ENCODE measurements around the gene SEPTIN8.
A peak's percentile ranks its signal among the peaks of the same experiment; 100 is the strongest.

The SEPTIN8 gene

DNA sequence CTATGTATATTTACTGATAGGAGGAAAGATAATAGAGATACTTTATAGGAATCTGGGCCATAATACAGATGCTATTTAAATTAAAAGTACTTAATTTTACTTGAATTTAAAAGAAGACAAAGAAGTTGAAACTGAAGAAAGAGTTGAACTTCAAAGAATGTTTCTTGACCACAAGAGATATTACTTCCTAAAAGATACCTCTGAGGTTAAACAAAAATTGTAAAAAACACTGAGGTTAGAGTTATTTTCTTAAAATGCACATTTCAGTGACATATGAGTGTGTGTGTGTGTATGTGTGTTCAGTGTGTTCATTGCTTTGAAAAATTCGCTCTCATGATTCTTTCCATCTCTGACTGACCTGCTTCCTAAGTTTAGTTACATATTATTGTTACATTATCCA is 3.5 kb upstream of the SEPTIN8 start:
- DNase-seq (ENCODE audit: low read depth) = no peak
- H3K4me3 ChIP-seq (ENCODE audit: low read length) = no peak overlapping the region
- TF ChIP-seq, protein P1, sequence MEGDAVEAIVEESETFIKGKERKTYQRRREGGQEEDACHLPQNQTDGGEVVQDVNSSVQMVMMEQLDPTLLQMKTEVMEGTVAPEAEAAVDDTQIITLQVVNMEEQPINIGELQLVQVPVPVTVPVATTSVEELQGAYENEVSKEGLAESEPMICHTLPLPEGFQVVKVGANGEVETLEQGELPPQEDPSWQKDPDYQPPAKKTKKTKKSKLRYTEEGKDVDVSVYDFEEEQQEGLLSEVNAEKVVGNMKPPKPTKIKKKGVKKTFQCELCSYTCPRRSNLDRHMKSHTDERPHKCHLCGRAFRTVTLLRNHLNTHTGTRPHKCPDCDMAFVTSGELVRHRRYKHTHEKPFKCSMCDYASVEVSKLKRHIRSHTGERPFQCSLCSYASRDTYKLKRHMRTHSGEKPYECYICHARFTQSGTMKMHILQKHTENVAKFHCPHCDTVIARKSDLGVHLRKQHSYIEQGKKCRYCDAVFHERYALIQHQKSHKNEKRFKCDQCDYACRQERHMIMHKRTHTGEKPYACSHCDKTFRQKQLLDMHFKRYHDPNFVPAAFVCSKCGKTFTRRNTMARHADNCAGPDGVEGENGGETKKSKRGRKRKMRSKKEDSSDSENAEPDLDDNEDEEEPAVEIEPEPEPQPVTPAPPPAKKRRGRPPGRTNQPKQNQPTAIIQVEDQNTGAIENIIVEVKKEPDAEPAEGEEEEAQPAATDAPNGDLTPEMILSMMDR (conservative IDR thresholded peaks at IDR 0.05; ENCODE audit: low read length) = no peak

DNA sequence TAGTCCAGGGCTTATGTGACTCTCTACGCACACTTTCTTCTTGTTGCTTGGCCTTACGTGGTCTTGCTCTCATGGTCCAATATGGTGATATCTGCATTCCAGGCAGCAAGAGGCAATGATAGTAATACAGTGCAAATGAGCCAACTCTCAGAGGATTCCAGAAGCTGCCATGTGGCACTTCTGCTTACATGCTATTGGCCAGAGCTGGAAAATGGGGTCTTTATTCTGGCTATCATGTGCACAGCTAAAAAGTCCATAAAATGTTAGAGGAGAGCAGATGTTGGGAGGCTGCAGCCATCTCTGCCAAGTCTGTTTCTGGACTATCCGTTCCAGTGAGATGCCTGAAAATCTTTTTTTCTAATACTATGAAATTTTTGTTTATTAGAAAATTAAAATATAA is 2.9 kb upstream of the SEPTIN8 start:
- TF ChIP-seq, protein P1 (conservative IDR thresholded peaks at IDR 0.05; ENCODE audit: low read length) = no peak
- H3K4me3 ChIP-seq (ENCODE audit: low read length) = no peak overlapping the region
- DNase-seq (ENCODE audit: low read depth) = no peak

DNA sequence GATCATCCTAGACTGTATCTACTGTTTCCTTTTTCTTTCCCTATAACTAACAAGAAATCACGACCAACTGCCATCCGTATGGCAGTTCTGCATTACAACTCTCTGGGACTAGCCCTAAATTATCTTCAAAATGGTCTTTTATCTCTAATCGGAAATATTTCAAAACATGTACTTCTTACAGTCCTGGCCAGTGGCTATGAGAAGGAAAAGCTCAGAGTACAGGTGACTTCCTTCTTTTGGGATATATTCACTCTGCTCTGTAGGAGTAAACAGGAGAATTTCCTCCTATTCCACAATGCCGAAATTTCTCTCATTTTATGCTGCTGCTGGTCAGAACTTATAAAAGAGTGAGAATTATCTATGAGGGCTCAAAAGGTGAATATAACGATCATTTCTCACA is 1.8 kb upstream of the SEPTIN8 start:
- DNase-seq (ENCODE audit: low read depth) = no peak
- no peak overlapping the region for H3K4me3 ChIP-seq (ENCODE audit: low read length)
- TF ChIP-seq, protein P1 (conservative IDR thresholded peaks at IDR 0.05; ENCODE audit: low read length) = no peak

DNA sequence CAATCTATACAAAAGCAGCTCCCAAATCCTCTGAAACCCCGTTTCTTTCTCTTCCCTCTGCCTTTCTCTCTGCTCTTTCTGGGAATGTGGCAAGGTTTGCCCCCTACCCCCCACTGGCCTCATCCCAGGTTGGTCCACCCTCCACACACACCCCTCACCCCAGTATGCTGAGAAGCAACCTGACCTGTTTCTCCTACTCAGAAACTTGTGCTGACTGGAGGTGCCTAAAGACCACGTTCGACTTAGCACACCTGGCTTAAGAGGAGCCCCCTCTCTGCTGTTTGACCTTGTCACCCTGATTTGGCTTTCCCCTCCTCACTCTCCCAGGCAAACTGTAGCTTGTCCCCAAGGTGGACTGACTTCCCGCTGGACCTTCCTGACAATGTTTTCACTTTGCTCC is 1.1 kb upstream of the SEPTIN8 start:
- TF ChIP-seq, protein P1 (conservative IDR thresholded peaks at IDR 0.05; ENCODE audit: low read length) = no peak
- no peak for DNase-seq (ENCODE audit: low read depth)
- H3K4me3 ChIP-seq (ENCODE audit: low read length) = peak overlapping the region; percentile 81

DNA sequence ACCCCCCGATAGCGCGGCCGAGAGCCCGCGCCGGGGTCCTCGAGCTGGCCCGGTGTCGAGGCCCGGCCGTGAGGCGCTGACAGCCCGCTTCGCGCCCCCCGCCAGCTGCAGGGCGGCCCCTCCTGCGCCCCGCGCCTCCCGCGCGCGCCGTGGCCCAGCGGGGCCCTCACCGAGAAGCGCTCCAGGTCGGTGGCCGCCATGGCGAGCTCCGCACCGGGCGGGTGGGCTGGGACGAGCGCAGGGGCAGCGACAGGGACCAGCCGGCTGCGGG is 166 bp downstream of the SEPTIN8 start:
- peak overlapping the region; percentile 81 for H3K4me3 ChIP-seq (ENCODE audit: low read length)
- DNase-seq (ENCODE audit: low read depth) = no peak
- TF ChIP-seq, protein P1 (conservative IDR thresholded peaks at IDR 0.05; ENCODE audit: low read length) = no peak

DNA sequence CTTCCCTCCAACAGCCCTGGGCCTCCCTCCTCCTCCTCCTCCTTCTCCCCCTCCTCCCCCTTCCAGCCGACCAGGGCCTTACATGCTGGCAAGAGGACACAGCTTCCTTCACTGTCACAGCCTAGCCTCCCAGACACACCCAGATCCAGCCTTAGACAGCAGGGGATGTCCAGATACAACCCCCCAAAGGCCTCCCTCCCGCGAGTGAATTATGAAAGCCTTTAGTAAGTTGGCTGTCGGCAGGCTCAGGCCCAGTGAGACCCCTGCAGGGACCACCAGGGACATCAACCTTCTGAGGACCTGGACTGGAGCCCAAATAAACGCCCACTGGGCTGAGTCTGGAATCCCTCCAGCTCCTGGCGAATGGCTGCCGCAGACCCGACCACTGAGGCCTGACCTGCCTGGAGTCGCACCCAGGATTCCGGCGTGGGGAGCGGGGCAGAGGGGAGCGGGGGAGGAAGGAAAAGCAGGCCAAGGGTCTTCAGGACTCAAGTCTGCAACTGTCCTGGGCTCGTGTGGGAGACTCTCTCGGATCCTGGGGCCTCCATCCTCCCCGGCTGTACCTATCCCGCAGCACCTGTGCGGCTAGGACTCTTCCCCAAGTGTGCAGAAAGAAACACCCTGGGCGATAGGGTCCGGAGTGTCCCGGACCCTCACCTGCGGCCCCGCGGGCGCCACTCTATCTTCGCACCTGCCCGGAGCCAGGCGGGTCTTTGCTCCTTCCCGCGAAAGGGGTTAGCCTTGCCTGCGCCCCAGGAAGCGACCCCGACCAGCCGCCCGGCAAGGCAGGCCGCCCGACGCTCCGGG is 705 bp downstream of the SEPTIN8 start:
- H3K4me3 ChIP-seq (ENCODE audit: low read length) = peak overlapping the region; percentile 81
- TF ChIP-seq, protein P1 (conservative IDR thresholded peaks at IDR 0.05; ENCODE audit: low read length) = no peak
- no peak for DNase-seq (ENCODE audit: low read depth)

DNA sequence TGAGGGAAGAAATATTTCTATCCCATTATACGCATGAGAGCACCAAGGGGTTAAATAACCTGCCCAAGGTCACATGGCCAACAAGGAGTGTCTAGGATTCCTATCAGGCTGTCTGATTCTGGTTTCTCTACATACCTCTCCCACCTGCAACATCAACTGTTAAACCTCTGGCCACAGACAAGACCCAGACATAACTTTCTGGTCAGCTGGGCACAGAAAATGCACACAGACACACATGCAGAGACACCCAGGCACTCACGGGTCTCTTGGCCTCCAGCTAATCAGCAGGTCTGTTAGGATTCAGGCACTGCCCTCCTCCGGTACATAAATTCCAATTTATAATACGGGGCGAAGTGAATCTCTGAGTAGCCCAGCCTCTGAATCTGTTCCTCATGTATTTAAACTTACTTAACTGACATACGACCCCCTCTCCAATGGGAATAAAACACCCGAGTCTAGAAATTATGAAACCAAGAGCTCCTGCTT is 1.5 kb downstream of the SEPTIN8 start:
- DNase-seq (ENCODE audit: low read depth) = no peak
- H3K4me3 ChIP-seq (ENCODE audit: low read length) = peak overlapping the region; percentile 81
- TF ChIP-seq, protein P1 (conservative IDR thresholded peaks at IDR 0.05; ENCODE audit: low read length) = no peak
